ENCODE measurements around the gene PCDHB14. TPM values are rescaled to one million over a fixed set of nuclear protein-coding genes. Genes with fewer than 3 reads are reported as not detected.
"Not testable (repeated sequence)": the region's sequence is repeated elsewhere in the genome, so short reads cannot be mapped to it uniquely, and the experiment has no call there.

The PCDHB14 gene
- total and polyA plus RNA-seq, 2 donors (not counting 1 experiment from before 2014, with no cell fraction given): not detected

GRCh38 chr5:141175933-141176332 lies 47.2 kb upstream of the PCDHB14 start:
- TF ChIP-seq EZH2 (IDR thresholded peaks at IDR 0.05; ENCODE audit: borderline replicate concordance, insufficient read depth, low read depth, low read length, poor library complexity, severe bottlenecking) (no peak), CTCF (IDR thresholded peaks at IDR 0.05) (no peak)
- H3K79me2 ChIP-seq (ENCODE audit: control insufficient read depth, insufficient read depth, low read length): no peaks in the 10 kb centered on the region
- no peak overlapping the region for H3K4me3 ChIP-seq (ENCODE audit: control extremely low read depth in 1 of 5, extremely low read depth in 1 of 5, insufficient read depth in 1 of 5, low read depth in 2 of 5, low read length in 4 of 5)
- Mint-ChIP-seq H3K4me3 (no peak overlapping the region), H3K27ac (no peak overlapping the region), H3K27me3 (no peaks in the 10 kb centered on the region), H3K9me3 (ENCODE audit: insufficient read depth) (peaks cover 2% of the 10 kb centered on the region), H3K4me1 (peaks cover 2% of the 10 kb centered on the region)
- DNase-seq (no peak), ATAC-seq (ENCODE audit: low read depth) (no peak)
- no CpG with 5 or more reads among the region's 1 CpG for WGBS (ENCODE audit: insufficient coverage)
- H3K9me3 ChIP-seq (ENCODE audit: control extremely low read depth in 1 of 3, control insufficient read depth in 2 of 3, insufficient read depth in 1 of 3, low read length in 2 of 3): peaks cover 2 to 33% (median 3%) of the 10 kb centered on the region in 3 donors
- no peak overlapping the region for H3K9ac ChIP-seq (ENCODE audit: low read length)
- no peak overlapping the region for H2AFZ ChIP-seq (ENCODE audit: insufficient read depth, low read depth, low read length, poor library complexity, severe bottlenecking)
- ChIA-PET POLR2A (no interaction called here), CTCF (no interaction called here)
- peaks cover 0 to 4% of the 10 kb centered on the region in 2 donors for H3K4me1 ChIP-seq (ENCODE audit: control insufficient read depth in 2 of 2, insufficient read depth in 2 of 2, low read length in 2 of 2)
- peaks cover 0 to 5% (median 0%) of the 10 kb centered on the region in 4 experiments for H3K27me3 ChIP-seq (replicated peaks in 1 of 4; ENCODE audit: control extremely low read depth in 1 of 4, control insufficient read depth in 3 of 4, insufficient read depth in 4 of 4, low read length in 3 of 4)
- H3K36me3 ChIP-seq (replicated peaks in 1 of 2; ENCODE audit: control extremely low read depth in 1 of 2, control insufficient read depth in 1 of 2, extremely low read depth in 1 of 2, insufficient read depth in 2 of 2, low read length in 1 of 2): no peaks in the 10 kb centered on the region
- H4K20me1 ChIP-seq (ENCODE audit: control insufficient read depth, insufficient read depth, low read length, poor library complexity, severe bottlenecking): no peaks in the 10 kb centered on the region
- intact Hi-C loops (cut with micrococcal nuclease): no loop called here
- no peak overlapping the region for H3K4me2 ChIP-seq (replicated peaks; ENCODE audit: low read depth, low read length, poor library complexity, severe bottlenecking)
- no peak overlapping the region for H3K27ac ChIP-seq (ENCODE audit: low read length in 2 of 2)

GRCh38 chr5:141177577-141178191 lies 45.5 kb upstream of the PCDHB14 start, which contains the start of gene PCDHB8:
TSS of gene PCDHB8 (plus strand) at chr5:141177790. CDS start at chr5:141178035, 245 bp downstream.
- H3K4me1 Mint-ChIP-seq: not testable (repeated sequence)

GRCh38 chr5:141179371-141179770 lies 43.8 kb upstream of the PCDHB14 start:
- H3K9ac ChIP-seq (ENCODE audit: low read length); intact Hi-C loops (cut with micrococcal nuclease); H3K9me3 Mint-ChIP-seq (ENCODE audit: insufficient read depth); H3K27ac Mint-ChIP-seq; H3K36me3 ChIP-seq (replicated peaks in 1 of 2; ENCODE audit: control extremely low read depth in 1 of 2, control insufficient read depth in 1 of 2, extremely low read depth in 1 of 2, insufficient read depth in 2 of 2, low read length in 1 of 2); H3K4me3 Mint-ChIP-seq; H4K20me1 ChIP-seq (ENCODE audit: control insufficient read depth, insufficient read depth, low read length, poor library complexity, severe bottlenecking); DNase-seq; ATAC-seq (ENCODE audit: low read depth); H3K4me1 ChIP-seq (ENCODE audit: control insufficient read depth in 2 of 2, insufficient read depth in 2 of 2, low read length in 2 of 2); H3K27ac ChIP-seq (ENCODE audit: low read length in 2 of 2); H2AFZ ChIP-seq (ENCODE audit: insufficient read depth, low read depth, low read length, poor library complexity, severe bottlenecking); H3K79me2 ChIP-seq (ENCODE audit: control insufficient read depth, insufficient read depth, low read length); H3K4me2 ChIP-seq (replicated peaks; ENCODE audit: low read depth, low read length, poor library complexity, severe bottlenecking); CTCF ChIA-PET; POLR2A ChIA-PET; H3K4me3 ChIP-seq (ENCODE audit: control extremely low read depth in 1 of 5, extremely low read depth in 1 of 5, insufficient read depth in 1 of 5, low read depth in 2 of 5, low read length in 4 of 5); H3K4me1 Mint-ChIP-seq: not testable (repeated sequence)
- 51% methylated on average over 6 of the region's 39 CpGs for WGBS (ENCODE audit: insufficient coverage)
- Histone ChIP-seq H3K27me3 (replicated peaks in 1 of 4; ENCODE audit: control extremely low read depth in 1 of 4, control insufficient read depth in 3 of 4, insufficient read depth in 4 of 4, low read length in 3 of 4) (peaks cover 0 to 12% (median 8%) of the 10 kb centered on the region in 4 experiments), H3K9me3 (ENCODE audit: control extremely low read depth in 1 of 3, control insufficient read depth in 2 of 3, insufficient read depth in 1 of 3, low read length in 2 of 3) (peaks cover 2 to 36% (median 5%) of the 10 kb centered on the region in 3 donors)
- H3K27me3 Mint-ChIP-seq: peaks cover 24% of the 10 kb centered on the region

More at GRCh38 chr5:141177577-141178191, 45.5 kb upstream of the PCDHB14 start, which contains the start of gene PCDHB8:
- H3K4me2 ChIP-seq (replicated peaks; ENCODE audit: low read depth, low read length, poor library complexity, severe bottlenecking); H3K36me3 ChIP-seq (replicated peaks in 1 of 2; ENCODE audit: control extremely low read depth in 1 of 2, control insufficient read depth in 1 of 2, extremely low read depth in 1 of 2, insufficient read depth in 2 of 2, low read length in 1 of 2); H3K9ac ChIP-seq (ENCODE audit: low read length); H3K27ac ChIP-seq (ENCODE audit: low read length in 2 of 2); H3K4me3 Mint-ChIP-seq; H2AFZ ChIP-seq (ENCODE audit: insufficient read depth, low read depth, low read length, poor library complexity, severe bottlenecking); H3K27ac Mint-ChIP-seq; H3K9me3 Mint-ChIP-seq (ENCODE audit: insufficient read depth); ATAC-seq (ENCODE audit: low read depth); H3K4me3 ChIP-seq (ENCODE audit: control extremely low read depth in 1 of 5, extremely low read depth in 1 of 5, insufficient read depth in 1 of 5, low read depth in 2 of 5, low read length in 4 of 5); DNase-seq; H3K79me2 ChIP-seq (ENCODE audit: control insufficient read depth, insufficient read depth, low read length); POLR2A ChIA-PET; H4K20me1 ChIP-seq (ENCODE audit: control insufficient read depth, insufficient read depth, low read length, poor library complexity, severe bottlenecking); intact Hi-C loops (cut with micrococcal nuclease); H3K4me1 ChIP-seq (ENCODE audit: control insufficient read depth in 2 of 2, insufficient read depth in 2 of 2, low read length in 2 of 2): not testable (repeated sequence)
- Histone ChIP-seq H3K27me3 (replicated peaks in 1 of 4; ENCODE audit: control extremely low read depth in 1 of 4, control insufficient read depth in 3 of 4, insufficient read depth in 4 of 4, low read length in 3 of 4) (peaks cover 0 to 11% (median 5%) of the 10 kb centered on the region in 4 experiments), H3K9me3 (ENCODE audit: control extremely low read depth in 1 of 3, control insufficient read depth in 2 of 3, insufficient read depth in 1 of 3, low read length in 2 of 3) (peaks cover 2 to 36% (median 3%) of the 10 kb centered on the region in 3 donors)
- CTCF ChIA-PET: interaction anchor here (1.0 kb wide), 1 partner anchor 243 kb away, joined by 3 read pairs; the partner anchor contains the start of gene PCDHGA11
- peaks cover 15% of the 10 kb centered on the region for H3K27me3 Mint-ChIP-seq
- 41% methylated on average over 6 of the region's 18 CpGs for WGBS (ENCODE audit: insufficient coverage)
